Memory B cell (primary cell): ENCODE data around the gene STMP1.
A peak's percentile ranks its signal among the peaks of the same experiment; 100 is the strongest.
"Not testable (repeated sequence)": the region's sequence is repeated elsewhere in the genome, so short reads cannot be mapped to it uniquely, and the experiment has no call there.

Source experiments
- ATAC-seq: fragments of 150-1000 bp; cut with Tn5 transposase; 2 replicates; pipeline ENCODE4 v1.10.0; 2021; ENCODE audit warnings: low read depth, mild to moderate bottlenecking, moderate library complexity
- DNase-seq, 2 donors: peaks; one replicate each; pipeline ENCODE4 v3.0.0; 2022; ENCODE audit warnings: low spot score in 2 of 2
- H3K27ac Mint-ChIP-seq: one replicate; pipeline ENCODE4 v1.8.0; 2022; ENCODE audit warnings: mild to moderate bottlenecking, moderate library complexity, mixed read lengths
- H3K27me3 Mint-ChIP-seq: one replicate; pipeline ENCODE4 v1.8.0; 2022; ENCODE audit warnings: mixed read lengths
- H3K36me3 Mint-ChIP-seq: one replicate; pipeline ENCODE4 v1.8.0; 2022; ENCODE audit warnings: mild to moderate bottlenecking, mixed read lengths
- H3K4me1 Mint-ChIP-seq: one replicate; pipeline ENCODE4 v1.8.0; 2022; ENCODE audit warnings: mixed read lengths
- H3K4me3 Mint-ChIP-seq: one replicate; pipeline ENCODE4 v1.8.0; 2022; ENCODE audit warnings: mild to moderate bottlenecking, moderate library complexity, mixed read lengths
- H3K9me3 Mint-ChIP-seq: one replicate; pipeline ENCODE4 v1.8.0; 2022; ENCODE audit warnings: mixed read lengths

Gene STMP1

DNA sequence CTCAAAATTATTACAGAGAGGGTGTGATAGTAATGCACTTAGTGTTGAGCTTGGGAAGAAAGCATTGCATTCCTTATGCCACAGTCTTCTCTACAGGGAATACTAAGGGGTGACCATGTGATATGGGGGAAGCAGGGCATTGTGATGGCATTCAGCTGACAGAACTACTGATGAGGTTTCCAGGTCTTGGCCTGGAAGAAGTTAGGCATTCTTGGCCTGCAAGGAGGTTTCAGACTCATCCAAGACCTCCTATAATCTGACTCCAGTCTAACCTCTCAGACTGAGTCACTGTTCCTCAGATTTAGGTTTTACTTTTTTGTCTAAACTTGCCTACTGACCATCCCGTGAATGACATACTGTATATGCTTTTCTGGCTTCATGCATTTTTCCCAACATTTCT, 7.9 kb downstream of the STMP1 start:
- no peaks in the 10 kb centered on the region for H3K9me3 Mint-ChIP-seq
- ATAC-seq (no peak), DNase-seq (no peak)
- no peaks in the 10 kb centered on the region for H3K27me3 Mint-ChIP-seq
- peaks cover 28% of the 10 kb centered on the region for H3K4me1 Mint-ChIP-seq
- no peak overlapping the region for H3K4me3 Mint-ChIP-seq
- peaks cover 18% of the 10 kb centered on the region for H3K36me3 Mint-ChIP-seq
- peak overlapping the region; percentile 37 for H3K27ac Mint-ChIP-seq

DNA sequence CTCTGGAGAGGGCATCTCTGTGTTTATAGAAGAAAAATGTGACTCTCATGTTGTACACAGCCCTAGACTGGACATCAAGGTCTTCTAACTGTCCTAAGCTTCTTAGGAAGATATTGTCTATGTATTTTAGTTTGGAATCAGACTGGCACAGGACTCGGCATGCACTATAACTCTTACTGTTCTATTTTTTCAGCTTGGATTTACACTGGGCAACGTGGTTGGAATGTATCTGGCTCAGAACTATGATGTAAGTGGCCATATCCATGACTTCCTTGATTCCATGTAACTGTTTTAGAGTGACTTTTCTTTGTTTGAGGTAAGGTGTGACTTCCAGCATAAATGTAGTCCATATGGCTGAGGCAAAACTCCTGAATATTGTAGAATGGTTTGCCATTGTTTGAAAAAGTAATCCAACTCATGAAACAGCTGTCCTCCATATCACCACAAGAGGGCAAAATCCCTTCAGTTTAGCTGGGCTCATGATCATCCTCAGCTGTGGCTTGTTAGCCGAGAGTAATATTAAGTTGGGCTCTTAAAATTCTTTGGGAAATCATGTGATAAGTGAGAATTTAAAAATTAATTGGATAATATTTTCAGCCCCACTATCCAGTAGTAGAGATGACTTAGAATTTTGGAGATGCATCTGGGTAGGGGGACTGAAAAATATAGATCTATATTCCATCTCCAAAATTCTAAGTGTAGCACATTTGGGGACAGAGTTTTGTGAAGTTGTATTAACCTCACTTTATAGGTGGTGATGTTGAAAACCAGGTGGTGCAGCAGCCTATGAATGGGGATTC, 10.4 kb downstream of the STMP1 start:
- DNase-seq (peak in 1 of 2 donors; percentile 6), ATAC-seq (no peak)
- Mint-ChIP-seq H3K4me1 (peaks cover 15% of the 10 kb centered on the region), H3K36me3 (peaks cover 20% of the 10 kb centered on the region), H3K27ac (no peak overlapping the region), H3K9me3 (no peaks in the 10 kb centered on the region), H3K4me3 (no peak overlapping the region), H3K27me3 (no peaks in the 10 kb centered on the region)

DNA sequence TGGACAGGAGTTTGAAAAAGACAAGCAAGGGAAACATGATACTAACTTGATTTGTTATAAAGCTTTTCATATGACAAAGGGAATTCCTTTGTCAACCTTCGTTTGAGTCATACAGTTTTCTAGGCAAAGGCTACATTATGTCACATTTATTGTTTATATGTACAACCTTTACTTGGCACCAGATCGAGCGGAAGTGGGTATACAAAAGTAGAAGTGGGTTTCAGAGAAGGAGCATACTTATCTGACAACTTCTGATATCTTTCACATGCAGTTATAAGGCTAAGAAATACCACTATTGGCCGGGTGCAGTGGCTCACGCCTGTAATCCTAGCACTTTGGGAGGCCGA, 11.0 kb downstream of the STMP1 start:
- H3K36me3 Mint-ChIP-seq = peaks cover 25% of the 10 kb centered on the region
- H3K4me3 Mint-ChIP-seq = no peak overlapping the region
- H3K4me1 Mint-ChIP-seq = peaks cover 15% of the 10 kb centered on the region
- H3K27me3 Mint-ChIP-seq = no peaks in the 10 kb centered on the region
- no peak for ATAC-seq
- H3K9me3 Mint-ChIP-seq = no peaks in the 10 kb centered on the region
- H3K27ac Mint-ChIP-seq = no peak overlapping the region
- DNase-seq = no peak

DNA sequence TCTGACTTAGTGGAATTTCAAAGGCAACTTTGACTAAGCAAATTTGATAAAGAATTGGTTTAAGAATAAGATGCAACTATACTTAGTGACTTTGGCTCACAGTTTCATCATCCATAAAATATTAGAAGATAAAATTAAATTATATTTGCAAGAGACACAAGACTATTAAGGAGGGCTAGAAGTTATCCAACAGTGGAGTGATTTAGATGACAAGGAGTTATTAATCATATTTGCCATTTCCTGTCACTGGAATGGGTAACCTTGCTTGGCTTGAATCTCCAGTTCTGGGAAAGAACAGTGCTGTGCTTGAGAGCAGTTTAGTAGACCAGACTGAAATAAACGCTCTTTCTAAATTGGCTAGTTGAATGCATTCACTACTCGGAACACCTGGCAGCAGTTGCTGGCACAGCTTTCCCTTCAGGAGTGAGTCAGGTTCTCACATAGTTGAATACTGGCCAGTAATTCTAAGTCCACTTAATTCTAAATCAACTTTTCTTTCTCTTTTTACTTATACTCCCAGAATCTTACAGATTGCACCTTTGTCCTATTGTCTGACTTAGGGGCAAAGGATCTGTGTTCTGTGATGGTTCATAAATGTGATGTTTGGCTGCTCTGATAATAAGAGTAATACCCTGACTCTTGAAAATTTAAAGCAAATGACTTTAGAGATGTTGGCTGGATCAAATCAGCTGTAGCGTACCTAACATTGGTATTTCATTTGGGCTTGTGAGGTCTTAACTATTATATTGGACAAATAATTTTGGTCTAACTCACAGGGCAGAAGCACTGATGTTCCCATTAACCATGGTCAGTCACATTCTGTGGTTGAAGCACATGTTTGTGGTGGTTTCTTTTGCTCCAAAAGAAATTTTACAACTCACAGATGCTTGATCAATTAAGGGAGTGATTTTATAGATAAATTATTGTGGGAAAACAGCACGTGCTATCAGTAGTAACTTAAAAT, 16.6 kb downstream of the STMP1 start:
- Mint-ChIP-seq H3K4me1 (peaks cover 5% of the 10 kb centered on the region), H3K27me3 (no peaks in the 10 kb centered on the region), H3K4me3 (no peak overlapping the region), H3K9me3 (no peaks in the 10 kb centered on the region), H3K36me3 (peaks cover 16% of the 10 kb centered on the region), H3K27ac (no peak overlapping the region)
- DNase-seq (no peak), ATAC-seq (no peak)

DNA sequence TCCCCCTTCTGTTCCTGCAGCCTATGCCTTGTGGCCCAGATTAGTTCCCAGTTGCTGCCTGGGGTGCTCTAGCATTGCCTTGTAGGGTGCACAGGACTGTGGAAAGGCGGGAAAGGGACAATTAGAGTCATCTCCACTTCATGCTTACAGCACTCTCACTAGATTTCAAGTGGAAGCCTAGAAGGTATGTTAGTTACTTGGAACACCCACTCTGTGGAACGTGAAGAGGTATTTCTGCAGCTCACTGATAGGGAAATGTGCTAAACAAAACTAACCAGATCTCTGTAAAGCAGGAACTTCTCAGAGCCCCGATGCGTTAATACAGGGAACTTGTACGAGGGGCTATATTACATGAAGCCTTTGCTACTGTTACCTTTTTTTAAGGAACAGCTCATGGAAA, 19.4 kb downstream of the STMP1 start:
- peaks cover 11% of the 10 kb centered on the region for H3K36me3 Mint-ChIP-seq
- no peaks in the 10 kb centered on the region for H3K9me3 Mint-ChIP-seq
- no peak for ATAC-seq
- DNase-seq = no peak
- H3K27ac Mint-ChIP-seq = no peak overlapping the region
- H3K27me3 Mint-ChIP-seq = no peaks in the 10 kb centered on the region
- peaks cover 5% of the 10 kb centered on the region for H3K4me1 Mint-ChIP-seq
- H3K4me3 Mint-ChIP-seq = no peak overlapping the region

DNA sequence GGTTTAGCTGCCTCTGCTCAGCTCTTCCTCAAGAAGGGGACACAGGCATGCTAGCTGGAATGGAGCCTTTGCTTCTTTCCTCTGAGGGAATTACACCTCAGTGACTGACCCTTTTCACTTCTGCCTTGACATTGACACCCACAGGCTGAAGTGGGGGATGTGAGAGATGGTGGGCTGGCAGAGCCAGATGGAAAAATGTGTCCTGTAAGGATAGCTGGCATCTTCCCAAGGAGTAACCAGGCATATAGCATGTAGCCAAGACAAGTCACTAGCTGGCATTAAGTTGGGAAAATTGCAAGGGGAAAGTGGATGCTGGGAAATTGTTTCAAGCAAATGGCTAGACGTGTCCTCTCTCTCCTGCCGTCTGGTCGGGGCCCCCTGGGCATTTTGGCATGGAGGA, 19.9 kb downstream of the STMP1 start:
- no peak for DNase-seq
- Mint-ChIP-seq H3K36me3 (peaks cover 11% of the 10 kb centered on the region), H3K27ac (no peak overlapping the region), H3K27me3 (no peaks in the 10 kb centered on the region), H3K9me3 (no peaks in the 10 kb centered on the region), H3K4me3 (no peak overlapping the region), H3K4me1 (peaks cover 5% of the 10 kb centered on the region)
- no peak for ATAC-seq

DNA sequence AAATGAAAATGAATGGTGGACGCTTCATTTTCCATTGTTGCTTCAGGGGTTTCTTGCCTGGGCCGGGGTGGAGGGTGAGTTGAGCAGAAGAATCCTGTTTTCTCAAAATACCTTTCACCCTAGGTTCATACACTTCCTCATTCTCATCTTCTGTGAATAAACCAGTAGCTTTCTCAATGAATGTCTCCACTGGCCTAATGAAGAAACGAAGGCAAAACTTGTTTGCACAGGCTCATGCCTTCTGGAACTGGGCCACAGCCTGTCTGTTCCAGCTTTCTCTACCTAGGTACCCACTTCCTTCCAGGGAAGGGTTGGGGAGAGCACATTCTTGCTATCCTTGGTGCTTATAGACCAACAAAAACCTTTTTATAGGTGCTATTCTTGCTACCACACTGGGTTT, 21.3 kb downstream of the STMP1 start:
- ATAC-seq = no peak
- Mint-ChIP-seq H3K4me1 (peaks cover 5% of the 10 kb centered on the region), H3K4me3 (no peak overlapping the region), H3K27me3 (no peaks in the 10 kb centered on the region), H3K27ac (peak overlapping the region; percentile 48), H3K36me3 (peaks cover 2% of the 10 kb centered on the region), H3K9me3 (no peaks in the 10 kb centered on the region)
- DNase-seq = no peak

DNA sequence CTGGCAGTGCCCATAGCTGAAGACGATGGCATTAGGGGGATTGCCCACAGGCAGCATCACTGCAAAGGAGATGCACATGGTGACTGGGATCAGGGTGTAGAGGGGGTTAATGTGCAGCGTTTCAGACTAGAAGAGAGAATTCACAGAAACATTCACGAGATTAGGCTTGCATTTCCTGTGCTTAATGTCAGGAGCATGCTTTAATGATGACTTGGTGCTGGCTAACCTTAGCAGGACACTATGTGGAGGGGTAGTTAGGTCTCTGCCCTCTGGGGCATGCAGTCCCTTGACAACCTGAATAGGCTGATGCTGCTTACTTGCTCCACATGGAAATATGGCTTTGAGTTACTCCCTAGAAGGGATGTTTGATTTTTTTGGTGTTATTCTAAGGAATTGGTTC, 21.8 kb downstream of the STMP1 start:
- ATAC-seq (no peak), DNase-seq (no peak)
- Mint-ChIP-seq H3K27me3 (no peaks in the 10 kb centered on the region), H3K27ac (peak overlapping the region; percentile 48), H3K36me3 (peaks cover 2% of the 10 kb centered on the region), H3K4me3 (no peak overlapping the region), H3K9me3 (no peaks in the 10 kb centered on the region), H3K4me1 (peaks cover 5% of the 10 kb centered on the region)

DNA sequence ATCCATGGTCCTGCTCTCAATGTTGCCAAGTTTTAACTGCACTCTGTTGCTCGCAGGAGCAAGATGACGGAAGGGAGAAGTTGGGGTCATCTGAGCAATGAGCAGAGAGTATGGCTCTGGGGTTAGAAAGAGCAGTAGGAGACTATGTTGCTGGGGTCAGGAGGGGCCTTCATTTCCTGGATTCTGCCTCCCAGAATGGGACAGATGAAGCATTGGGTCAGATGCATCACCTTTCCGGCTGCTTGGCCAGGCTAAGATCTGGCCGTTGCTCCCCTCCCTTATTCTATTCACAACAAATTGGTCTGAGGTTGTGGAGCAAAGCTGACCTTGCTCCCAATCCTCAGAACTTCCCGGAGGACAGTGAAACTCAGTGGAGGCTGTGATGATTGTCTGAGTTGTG, 22.4 kb downstream of the STMP1 start:
- Mint-ChIP-seq H3K36me3 (peaks cover 5% of the 10 kb centered on the region), H3K4me1 (peaks cover 5% of the 10 kb centered on the region), H3K9me3 (no peaks in the 10 kb centered on the region), H3K27me3 (no peaks in the 10 kb centered on the region), H3K4me3 (no peak overlapping the region), H3K27ac (no peak overlapping the region)
- DNase-seq (no peak), ATAC-seq (no peak)

DNA sequence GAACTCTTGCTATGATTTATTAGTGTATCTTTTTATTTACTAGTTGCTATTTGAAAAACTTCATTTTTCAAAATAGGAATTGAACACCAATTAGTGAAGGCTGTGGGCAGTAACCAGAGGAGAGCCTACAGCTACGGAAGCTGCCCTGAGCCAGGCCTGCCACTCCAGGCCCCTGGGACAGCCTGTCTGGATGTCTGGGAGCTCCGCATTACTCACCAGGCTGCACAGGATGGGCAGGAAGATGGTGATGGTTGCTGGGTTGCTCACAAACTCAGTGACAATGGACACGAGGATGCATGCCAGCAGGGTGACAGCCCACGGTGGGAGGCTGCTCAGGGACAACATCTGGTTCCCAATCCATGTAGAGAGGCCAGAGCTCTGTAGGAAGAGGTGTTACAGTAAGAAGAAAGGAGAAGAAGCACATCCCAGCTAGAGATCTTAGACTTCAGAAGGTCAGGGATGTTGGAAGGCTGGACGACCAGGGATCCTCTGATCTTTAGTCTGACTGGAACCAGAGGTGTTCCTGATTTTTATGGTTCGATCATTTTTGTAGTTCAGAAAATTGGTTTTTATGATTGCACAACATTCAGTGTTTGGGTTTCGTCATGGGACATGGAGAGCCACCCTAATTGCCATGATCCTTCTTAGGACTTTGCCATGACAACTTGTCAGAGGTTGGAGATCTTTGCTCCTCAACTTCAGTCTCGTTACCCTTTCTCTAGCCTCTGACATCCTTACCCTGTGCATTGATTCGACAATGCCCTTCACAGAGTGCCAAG, 23.2 kb downstream of the STMP1 start:
- DNase-seq = no peak
- ATAC-seq = no peak
- Mint-ChIP-seq H3K9me3 (no peaks in the 10 kb centered on the region), H3K4me1 (peaks cover 5% of the 10 kb centered on the region), H3K27me3 (no peaks in the 10 kb centered on the region), H3K4me3 (no peak overlapping the region), H3K36me3 (peaks cover 5% of the 10 kb centered on the region), H3K27ac (peak overlapping the region; percentile 10)

DNA sequence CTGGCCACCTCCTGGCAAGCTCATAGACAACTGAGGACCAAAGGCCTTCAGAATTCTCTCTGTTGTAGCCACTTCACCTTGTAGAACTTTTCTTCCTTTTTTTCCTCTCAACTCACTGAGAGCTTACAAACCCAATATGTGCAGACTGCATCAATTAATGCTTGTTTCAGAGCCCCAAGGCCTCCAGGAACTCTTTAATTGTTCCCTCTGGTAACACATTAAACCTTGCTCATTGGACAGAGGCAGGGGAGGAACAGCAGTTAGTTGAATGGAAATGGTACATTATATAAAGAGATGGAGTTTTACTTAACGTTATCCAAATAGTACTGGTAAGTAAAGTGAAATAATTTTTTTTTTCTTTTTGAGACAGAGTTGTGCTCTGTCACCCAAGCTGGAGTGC, 25.2 kb downstream of the STMP1 start:
- Mint-ChIP-seq H3K9me3 (no peaks in the 10 kb centered on the region), H3K4me3 (no peak overlapping the region), H3K36me3 (peaks cover 3% of the 10 kb centered on the region), H3K27ac (no peak overlapping the region), H3K4me1 (peaks cover 2% of the 10 kb centered on the region), H3K27me3 (no peaks in the 10 kb centered on the region)
- ATAC-seq (no peak), DNase-seq (no peak)

DNA sequence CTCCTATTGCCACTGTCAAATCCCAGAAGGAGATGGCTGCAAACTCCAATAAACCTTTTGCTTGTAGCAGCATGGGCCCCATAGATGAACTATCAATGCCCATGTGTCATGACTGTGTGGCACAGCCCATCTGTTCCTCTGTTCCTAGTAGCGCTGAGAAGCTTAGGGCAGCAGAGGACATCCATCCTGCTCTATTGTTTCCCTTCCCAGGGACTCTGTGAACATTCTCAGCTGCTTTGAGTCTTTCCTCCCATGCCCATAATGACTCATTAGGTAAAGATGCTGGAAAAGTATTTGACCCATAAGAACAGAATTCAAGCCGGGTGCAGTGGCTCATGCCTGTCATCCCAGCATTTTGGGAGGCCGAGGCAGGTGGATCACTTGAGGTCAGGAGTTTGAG, 28.3 kb downstream of the STMP1 start:
- no peak overlapping the region for H3K4me3 Mint-ChIP-seq
- H3K9me3 Mint-ChIP-seq = no peaks in the 10 kb centered on the region
- H3K27ac Mint-ChIP-seq = no peak overlapping the region
- H3K4me1 Mint-ChIP-seq = no peaks in the 10 kb centered on the region
- H3K27me3 Mint-ChIP-seq = no peaks in the 10 kb centered on the region
- DNase-seq (no peak), ATAC-seq (no peak)
- peaks cover 6% of the 10 kb centered on the region for H3K36me3 Mint-ChIP-seq

DNA sequence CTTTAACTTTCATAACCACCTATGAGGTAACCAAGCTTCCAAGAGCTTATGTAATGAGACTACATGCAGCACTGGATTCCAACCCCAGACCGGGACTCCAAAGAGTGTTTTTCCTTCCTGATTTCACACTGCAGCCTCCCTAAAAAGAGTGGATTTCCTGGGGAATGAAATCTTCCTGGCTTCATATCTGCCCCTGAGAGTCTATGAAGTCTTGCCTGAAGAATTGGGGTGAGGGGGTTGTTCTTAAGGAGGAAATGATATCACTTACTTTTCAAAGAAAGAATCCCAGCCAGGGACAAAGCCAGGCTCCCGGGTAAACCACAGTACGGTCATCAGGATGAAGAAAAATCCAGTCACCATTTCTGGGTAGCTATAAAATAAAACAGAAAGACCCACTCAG, 29.7 kb downstream of the STMP1 start:
- ATAC-seq (no peak), DNase-seq (no peak)
- H3K4me1 Mint-ChIP-seq = no peaks in the 10 kb centered on the region
- H3K27ac Mint-ChIP-seq = no peak overlapping the region
- H3K9me3 Mint-ChIP-seq = no peaks in the 10 kb centered on the region
- peaks cover 7% of the 10 kb centered on the region for H3K36me3 Mint-ChIP-seq
- no peak overlapping the region for H3K4me3 Mint-ChIP-seq
- H3K27me3 Mint-ChIP-seq = no peaks in the 10 kb centered on the region

DNA sequence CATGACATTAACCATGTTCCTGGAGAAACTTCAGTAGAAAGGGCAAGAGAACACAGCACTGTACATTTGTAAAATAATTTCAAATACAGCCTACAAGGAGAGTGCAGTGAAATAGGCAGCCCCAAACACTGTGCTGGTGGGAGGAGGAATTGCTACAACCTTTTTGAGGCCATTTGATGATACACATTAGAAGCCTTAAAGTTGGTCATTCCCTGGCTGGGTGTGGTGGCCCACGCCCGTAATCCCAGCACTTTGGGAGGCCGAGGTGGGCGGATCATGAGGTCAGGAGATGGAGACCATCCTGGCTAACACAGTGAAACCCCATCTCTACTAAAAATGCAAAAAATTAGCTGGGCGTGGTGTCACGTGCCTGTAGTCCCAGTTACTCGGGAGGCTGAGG, 30.3 kb downstream of the STMP1 start:
- not testable (repeated sequence) for H3K9me3 Mint-ChIP-seq, H3K27ac Mint-ChIP-seq, H3K4me3 Mint-ChIP-seq, H3K4me1 Mint-ChIP-seq, H3K27me3 Mint-ChIP-seq, DNase-seq, H3K36me3 Mint-ChIP-seq, ATAC-seq
